K562 (cell line): ENCODE measurements around the gene COL25A1. TPM values are rescaled to one million over a fixed set of nuclear protein-coding genes. Genes with fewer than 3 reads are reported as not detected.

Experiments used
- ATAC-seq: fragments of 200-7000 bp; cut with Tn5 transposase; 3 replicates; pipeline ENCODE4 v1.9.1; 2020; ENCODE audit warnings: moderate library complexity
- BruUV-seq: library from RNA; stranded (reverse); fragments of 400-500 nt; replicated peaks from 2 replicates; lab custom pipeline; 2021; lab: Mats Ljungman, UMichigan
- CTCF ChIA-PET: fragments of 300-600 bp; formaldehyde crosslinking; extraction: SDS; loops from one replicate; lab custom pipeline; 2021; ENCODE audit warnings: low intra/inter-chr PET ratio; lab: Yijun Ruan, JAX
- POLR2A ChIA-PET: fragments of 300-600, 350-650 bp; sonication (Branson Sonifier 250); formaldehyde crosslinking; extraction: SDS; loops from one replicate; lab custom pipeline; 2021; ENCODE audit warnings: antibody characterized with exemption, inconsistent platforms; lab: Yijun Ruan, JAX
- DNase-seq, 4 experiments: peaks; one replicate each; pipeline versions ENCODE4 v3.0.0 to v3.0.0-alpha.2; 2011 to 2018; ENCODE audit warnings: low spot score in 3 of 4, mixed read lengths in 3 of 4; ENCODE audit errors: extremely low read depth in 1 of 4
- FAIRE-seq: peaks from 2 replicates; lab custom pipeline; 2011; peaks lifted over from hg19 to GRCh38; lab: Jason Lieb, UNC
- H2AFZ ChIP-seq: 2 replicates; pipeline ENCODE4 v1.6.0; 2011; ENCODE audit warnings: low read depth, low read length, control low read depth, inconsistent platforms
- H3K27ac ChIP-seq: fragments of 200-600 bp; 3 replicates; pipeline ENCODE4 v1.8.0; 2011; ENCODE audit warnings: low read depth, mild to moderate bottlenecking, control low read depth, inconsistent platforms, low read length, moderate library complexity, mixed read lengths; ENCODE audit errors: extremely low read depth
- H3K27me3 ChIP-seq, 2 experiments: fragments of 300-600 bp in 1 of 2; 2 replicates in 1 of 2; 3 replicates in 1 of 2; pipeline versions ENCODE4 v1.6.0 to v1.8.0; 2011; ENCODE audit warnings: inconsistent platforms in 2 of 2, low read length in 2 of 2, mild to moderate bottlenecking in 1 of 2, mixed read lengths in 1 of 2, moderate library complexity in 1 of 2; ENCODE audit not compliant: control insufficient read depth in 2 of 2, insufficient read depth in 2 of 2
- H3K36me3 ChIP-seq: fragments of 300-600 bp; 3 replicates; pipeline ENCODE4 v1.8.0; 2011; ENCODE audit warnings: mild to moderate bottlenecking, low read length, inconsistent platforms; ENCODE audit not compliant: control insufficient read depth, insufficient read depth
- H3K4me1 ChIP-seq, 2 experiments: fragments of 200-600 bp in 1 of 2; replicated peaks in 1 of 2; 2 replicates in 1 of 2; 3 replicates in 1 of 2; pipeline versions ENCODE4 v1.5.1 to v1.8.0; 2011; ENCODE audit warnings: inconsistent platforms in 2 of 2, low read length in 2 of 2, mild to moderate bottlenecking in 1 of 2, mixed read lengths in 1 of 2, moderate library complexity in 1 of 2; ENCODE audit not compliant: control insufficient read depth in 2 of 2, insufficient read depth in 2 of 2
- H3K4me2 ChIP-seq: 2 replicates; pipeline ENCODE4 v1.6.1; 2011; ENCODE audit warnings: low read length, control low read depth, inconsistent platforms, mixed read lengths; ENCODE audit not compliant: insufficient read depth
- H3K4me3 ChIP-seq: fragments of 200-600 bp; sonication (generic), shearing (Covaris generic); 2 replicates; pipeline ENCODE4 v1.5.1; 2016; ENCODE audit warnings: control low read depth, inconsistent platforms
- H3K79me2 ChIP-seq: fragments of 200-600 bp; 3 replicates; pipeline ENCODE4 v1.8.0; 2011; ENCODE audit warnings: low read length, inconsistent platforms; ENCODE audit not compliant: control insufficient read depth, insufficient read depth
- H3K9ac ChIP-seq, 2 experiments: 2 replicates each; pipeline versions ENCODE4 v1.6.0 to v1.6.1; 2011; ENCODE audit warnings: low read depth in 2 of 2, low read length in 2 of 2, control low read depth in 1 of 2, inconsistent platforms in 1 of 2, mild to moderate bottlenecking in 1 of 2, mixed read lengths in 1 of 2; ENCODE audit not compliant: insufficient read depth in 1 of 2
- H3K9me1 ChIP-seq: one replicate; pipeline ENCODE4 v1.6.0; 2011; ENCODE audit warnings: inconsistent platforms, mild to moderate bottlenecking, low read length, moderate library complexity; ENCODE audit not compliant: control insufficient read depth, insufficient read depth
- H3K9me3 ChIP-seq: replicated peaks from 2 replicates; pipeline ENCODE4 v1.5.1; 2011; ENCODE audit warnings: low read depth, low read length, inconsistent platforms; ENCODE audit not compliant: control insufficient read depth, insufficient read depth
- H4K20me1 ChIP-seq: replicated peaks from 2 replicates; pipeline ENCODE4 v1.6.1; 2011; ENCODE audit warnings: low read length, inconsistent platforms, mixed read lengths; ENCODE audit not compliant: control insufficient read depth, insufficient read depth
- BMI1 ChIP-seq: fragments of 150-350 bp; IDR thresholded peaks from 2 replicates; pipeline ENCODE4 v1.6.1; 2014; ENCODE audit warnings: low read length
- BRF1 ChIP-seq: IDR thresholded peaks from 3 replicates; pipeline ENCODE4 v1.6.1; 2011; ENCODE audit warnings: borderline replicate concordance, mild to moderate bottlenecking; ENCODE audit not compliant: insufficient read length; ENCODE audit errors: extremely low read depth
- ELK3 ChIP-seq: fragments of 450-650 bp; formaldehyde crosslinking; IDR thresholded peaks from 2 replicates; pipeline ENCODE4 v1.4.0; 2020; ENCODE audit warnings: mild to moderate bottlenecking
- GTF2F1 ChIP-seq: IDR thresholded peaks from 2 replicates; pipeline ENCODE4 v1.6.1; 2011; ENCODE audit warnings: low read depth, low read length, improper control_type of control experiment
- MCM2 ChIP-seq: fragments of 450-650 bp; IDR thresholded peaks from 2 replicates; pipeline ENCODE4 v1.6.1; 2017; ENCODE audit warnings: low read depth, mild to moderate bottlenecking
- SAFB2 ChIP-seq: fragments of 200-400 bp; formaldehyde crosslinking; IDR thresholded peaks from 2 replicates; pipeline ENCODE4 v1.6.1; 2018; ENCODE audit warnings: borderline replicate concordance, low read length, low read depth, moderate library complexity; ENCODE audit not compliant: severe bottlenecking
- TAF1 ChIP-seq: IDR thresholded peaks from 2 replicates; pipeline ENCODE4 v1.6.1; 2011; ENCODE audit warnings: mild to moderate bottlenecking, low read length, moderate library complexity; ENCODE audit not compliant: insufficient read depth, control insufficient read depth, severe bottlenecking; ENCODE audit errors: extremely low read depth
- UBTF ChIP-seq, 2 experiments: IDR thresholded peaks; 2 replicates each; pipeline ENCODE4 v1.6.1; 2012; ENCODE audit warnings: improper control_type of control experiment in 2 of 2, low read depth in 2 of 2, low read length in 2 of 2, borderline replicate concordance in 1 of 2
- ZNF449 ChIP-seq: fragments of 250-450 bp; sonication (Bioruptor Pico); IDR thresholded peaks from 2 replicates; pipeline ENCODE4 v1.8.0; 2022; ENCODE audit warnings: moderate library complexity, mild to moderate bottlenecking, inconsistent platforms
- WGBS: fragments of 100-300 bp; shearing (Covaris generic); methylation state at CpG from one replicate; pipeline ENCODE4 v1.1.6; 2016; ENCODE audit warnings: low coverage, mixed read lengths; ENCODE audit not compliant: insufficient coverage; ENCODE audit errors: missing lambda C conversion rate; 5-methylcytosine and 5-hydroxymethylcytosine counted together
- in situ Hi-C: fragments of 300-500 bp; cut with MboI; formaldehyde crosslinking; loops from 4 replicates; pipeline ENCODE4 v1.15.0; 2018; ENCODE audit warnings: inconsistent platforms, mixed read lengths
- intact Hi-C: fragments of 100-400 bp; cut with micrococcal nuclease; formaldehyde crosslinking; loops from 2 replicates; pipeline ENCODE4 v1.14.2; 2022
- polyA plus RNA-seq, 8 experiments: library from polyadenylated mRNA; depleted of rRNA in 4 of 8; stranded (reverse) in 5 of 8; unstranded in 3 of 8; fragments of >200 nt; fragmentation: Nextera tagmentation in 2 of 8; fragmentation: Illumina TruSeq in 1 of 8; extraction: Ambion mirVana in 2 of 8; extraction: Trizol in 1 of 8; gene quantifications; 2 replicates each; pipeline versions ENCODE4 v1.2.1 to v1.2.3, GENCODE V29; 2011 to 2014; ENCODE audit warnings: inconsistent platforms in 1 of 8, missing spikeins in 1 of 8
- total RNA-seq, 7 experiments: library from RNA; depleted of rRNA in 6 of 7; stranded (reverse); fragments of >200 nt in 6 of 7; fragmentation: Illumina TruSeq in 2 of 7; extraction: Trizol in 2 of 7; gene quantifications; 2 replicates each; pipeline versions ENCODE4 v1.2.1 to v1.2.3, GENCODE V29; 2011 to 2021; ENCODE audit warnings: low replicate concordance in 1 of 7

Gene COL25A1
- total and polyA plus RNA-seq, 9 of the 15 experiments (the other 6 are each of a cell fraction or from before 2014, with no cell fraction given) = 0.03 to 0.62 (median 0.27) TPM

GRCh38 chr4:109186458-109186945 is 116.0 kb downstream of the COL25A1 start:
- Histone ChIP-seq H3K9me3 (no peaks in the 10 kb centered on the region), H3K36me3 (no peaks in the 10 kb centered on the region), H3K9me1 (no peaks in the 10 kb centered on the region), H3K4me3 (no peak overlapping the region), H3K9ac (peak overlapping the region in 1 of 2 experiments; percentile 29; a peak in 2 of 4 replicates), H3K27ac (peak overlapping the region; percentile 67; the same call in 1 of the 3 replicates), H3K79me2 (peaks cover 21% of the 10 kb centered on the region; the same call in 2 of the 3 replicates), H3K4me2 (peak overlapping the region; percentile 33; the same call in 1 of the 2 replicates), H2AFZ (peak overlapping the region; percentile 91), H3K4me1 (peaks cover 5 to 19% of the 10 kb centered on the region in 2 experiments; a peak in 4 of 5 replicates), H3K27me3 (no peaks in the 10 kb centered on the region), H4K20me1 (no peaks in the 10 kb centered on the region)
- intact Hi-C loops = no loop called here
- no peak for DNase-seq
- no TSS peak for BruUV-seq
- FAIRE-seq = peak; percentile 23
- no peak for TF ChIP-seq SAFB2
- no peak for TF ChIP-seq BRF1
- ATAC-seq = no peak
- POLR2A ChIA-PET = interaction anchor here (1.2 kb wide), 1 partner anchor 27 kb away, joined by 4 read pairs; no protein-coding TSS in a partner anchor
- CTCF ChIA-PET = no interaction called here
- 46% methylated on average over 4 of the region's 4 CpGs for WGBS
- in situ Hi-C loops = no loop called here

GRCh38 chr4:109185951-109186350 is 116.5 kb downstream of the COL25A1 start:
- Histone ChIP-seq H3K9ac (peak overlapping the region in 1 of 2 experiments; percentile 29; a peak in 3 of 4 replicates), H3K27me3 (no peaks in the 10 kb centered on the region), H3K4me2 (peak overlapping the region; percentile 58), H3K4me3 (no peak overlapping the region), H3K36me3 (no peaks in the 10 kb centered on the region), H3K9me3 (no peaks in the 10 kb centered on the region), H3K79me2 (peaks cover 21% of the 10 kb centered on the region; the same call in 2 of the 3 replicates), H3K27ac (peak overlapping the region; percentile 67), H2AFZ (peak overlapping the region; percentile 91), H3K4me1 (peaks cover 5 to 19% of the 10 kb centered on the region in 2 experiments; a peak in 4 of 5 replicates), H3K9me1 (no peaks in the 10 kb centered on the region), H4K20me1 (no peaks in the 10 kb centered on the region)
- POLR2A ChIA-PET = no interaction called here
- intact Hi-C loops (no loop called here), in situ Hi-C loops (no loop called here)
- DNase-seq (no peak), ATAC-seq (no peak), FAIRE-seq (peak; percentile 70)
- CTCF ChIA-PET = no interaction called here
- BruUV-seq = TSS peak; percentile 69
- WGBS = 23% methylated on average over 7 of the region's 7 CpGs
- TF ChIP-seq UBTF (IDR thresholded peaks at IDR 0.05; ENCODE audit: borderline replicate concordance in 1 of 2, low read depth in 2 of 2, low read length in 2 of 2) (no peak), ELK3 (CRISPR knock-in tag) (no peak), TAF1 (no peak), MCM2 (no peak), GTF2F1 (no peak), BMI1 (no peak), ZNF449 (no peak)
